ENCODE measurements around the gene GUCD1. TPM values are rescaled to one million over a fixed set of nuclear protein-coding genes. Genes with fewer than 3 reads are reported as not detected.
A peak's percentile ranks its signal among the peaks of the same experiment; 100 is the strongest.

The GUCD1 gene
- total and polyA plus RNA-seq, 2 donors from 2014 or later = 111 to 150 TPM

- intact Hi-C loops (cut with DNase I) = no loop called here
- peak overlapping the region in 1 of 3 donors; percentile 13 for H3K4me3 ChIP-seq (ENCODE audit: low read length in 3 of 3)
- H3K27me3 ChIP-seq (ENCODE audit: control insufficient read depth, insufficient read depth, low read length) = no peaks in the 10 kb centered on the region
- no peak for DNase-seq
- H3K9ac ChIP-seq (ENCODE audit: low read length in 3 of 3) = peak overlapping the region in 1 of 3 donors; percentile 53
- H3K36me3 ChIP-seq (ENCODE audit: control insufficient read depth in 2 of 3, insufficient read depth in 3 of 3, low read length in 3 of 3) = peaks cover 11 to 30% (median 23%) of the 10 kb centered on the region in 3 donors
- H3K4me1 ChIP-seq (ENCODE audit: control insufficient read depth in 2 of 3, insufficient read depth in 2 of 3, low read depth in 1 of 3, low read length in 3 of 3) = peaks cover 0 to 47% (median 39%) of the 10 kb centered on the region in 3 donors
- H3K9me3 ChIP-seq (ENCODE audit: control insufficient read depth in 2 of 3, insufficient read depth in 1 of 3, low read length in 3 of 3) = no peaks in the 10 kb centered on the region
- peak overlapping the region; percentile 82 to 83 for H3K27ac ChIP-seq (ENCODE audit: low read depth in 2 of 2, low read length in 2 of 2)
- FAIRE-seq = no peak
- TF ChIP-seq, protein P1, sequence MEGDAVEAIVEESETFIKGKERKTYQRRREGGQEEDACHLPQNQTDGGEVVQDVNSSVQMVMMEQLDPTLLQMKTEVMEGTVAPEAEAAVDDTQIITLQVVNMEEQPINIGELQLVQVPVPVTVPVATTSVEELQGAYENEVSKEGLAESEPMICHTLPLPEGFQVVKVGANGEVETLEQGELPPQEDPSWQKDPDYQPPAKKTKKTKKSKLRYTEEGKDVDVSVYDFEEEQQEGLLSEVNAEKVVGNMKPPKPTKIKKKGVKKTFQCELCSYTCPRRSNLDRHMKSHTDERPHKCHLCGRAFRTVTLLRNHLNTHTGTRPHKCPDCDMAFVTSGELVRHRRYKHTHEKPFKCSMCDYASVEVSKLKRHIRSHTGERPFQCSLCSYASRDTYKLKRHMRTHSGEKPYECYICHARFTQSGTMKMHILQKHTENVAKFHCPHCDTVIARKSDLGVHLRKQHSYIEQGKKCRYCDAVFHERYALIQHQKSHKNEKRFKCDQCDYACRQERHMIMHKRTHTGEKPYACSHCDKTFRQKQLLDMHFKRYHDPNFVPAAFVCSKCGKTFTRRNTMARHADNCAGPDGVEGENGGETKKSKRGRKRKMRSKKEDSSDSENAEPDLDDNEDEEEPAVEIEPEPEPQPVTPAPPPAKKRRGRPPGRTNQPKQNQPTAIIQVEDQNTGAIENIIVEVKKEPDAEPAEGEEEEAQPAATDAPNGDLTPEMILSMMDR (IDR thresholded peaks at IDR 0.05; ENCODE audit: borderline replicate concordance, extremely low read depth, insufficient read depth) = no peak
Measured at GRCh38 chr22:24550902-24551435, 4.0 kb downstream of the GUCD1 start.

GRCh38 chr22:24550028-24550901 is 4.7 kb downstream of the GUCD1 start:
- Histone ChIP-seq H3K4me1 (ENCODE audit: control insufficient read depth in 2 of 3, insufficient read depth in 2 of 3, low read depth in 1 of 3, low read length in 3 of 3) (peaks cover 0 to 48% (median 39%) of the 10 kb centered on the region in 3 donors), H3K9ac (ENCODE audit: low read length in 3 of 3) (peak overlapping the region in 1 of 3 donors; percentile 53), H3K27me3 (ENCODE audit: control insufficient read depth, insufficient read depth, low read length) (no peaks in the 10 kb centered on the region), H3K27ac (ENCODE audit: low read depth in 2 of 2, low read length in 2 of 2) (peak overlapping the region; percentile 82 to 83), H3K4me3 (ENCODE audit: low read length in 3 of 3) (peak overlapping the region in 1 of 3 donors; percentile 13), H3K9me3 (ENCODE audit: control insufficient read depth in 2 of 3, insufficient read depth in 1 of 3, low read length in 3 of 3) (no peaks in the 10 kb centered on the region), H3K36me3 (ENCODE audit: control insufficient read depth in 2 of 3, insufficient read depth in 3 of 3, low read length in 3 of 3) (peaks cover 11 to 30% (median 23%) of the 10 kb centered on the region in 3 donors)
- intact Hi-C loops (cut with DNase I) = no loop called here
- peak in 1 of 5 donors; percentile 89 for DNase-seq
- TF ChIP-seq, protein P1 (IDR thresholded peaks at IDR 0.05; ENCODE audit: borderline replicate concordance, extremely low read depth, insufficient read depth) = no peak
- FAIRE-seq = no peak

DNA sequence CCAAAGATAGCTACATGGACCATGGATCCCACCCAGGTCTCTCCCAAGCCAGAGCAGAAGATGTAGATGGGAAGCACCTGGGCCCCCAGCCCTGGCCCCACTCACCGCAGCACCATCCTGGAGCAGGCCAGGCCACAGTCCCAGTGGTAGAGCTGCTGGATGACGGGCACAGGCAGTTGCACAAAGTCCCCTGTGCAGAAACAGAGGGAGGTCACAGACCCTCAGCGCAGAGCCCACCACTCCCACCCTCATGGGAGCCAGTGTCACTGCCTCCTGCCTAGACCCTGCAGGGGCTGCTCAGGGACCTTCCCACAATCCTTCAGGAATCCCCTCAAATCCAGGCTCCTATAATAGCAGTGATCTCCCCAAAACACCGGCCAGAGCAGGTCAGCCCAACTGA is 6.1 kb downstream of the GUCD1 start:
- Histone ChIP-seq H3K9me3 (ENCODE audit: control insufficient read depth in 2 of 3, insufficient read depth in 1 of 3, low read length in 3 of 3) (no peaks in the 10 kb centered on the region), H3K4me1 (ENCODE audit: control insufficient read depth in 2 of 3, insufficient read depth in 2 of 3, low read depth in 1 of 3, low read length in 3 of 3) (peaks cover 0 to 49% (median 48%) of the 10 kb centered on the region in 3 donors), H3K27me3 (ENCODE audit: control insufficient read depth, insufficient read depth, low read length) (no peaks in the 10 kb centered on the region), H3K9ac (ENCODE audit: low read length in 3 of 3) (no peak overlapping the region), H3K4me3 (ENCODE audit: low read length in 3 of 3) (no peak overlapping the region), H3K36me3 (ENCODE audit: control insufficient read depth in 2 of 3, insufficient read depth in 3 of 3, low read length in 3 of 3) (peaks cover 11 to 38% (median 23%) of the 10 kb centered on the region in 3 donors), H3K27ac (ENCODE audit: low read depth in 2 of 2, low read length in 2 of 2) (peak overlapping the region in 1 of 2 donors; percentile 68)
- TF ChIP-seq, protein P1 (IDR thresholded peaks at IDR 0.05; ENCODE audit: borderline replicate concordance, extremely low read depth, insufficient read depth) = no peak
- DNase-seq (no peak), FAIRE-seq (no peak)
- intact Hi-C loops (cut with DNase I) = no loop called here
